ENCODE data around the gene VPS8.
"Not testable (repeated sequence)": the region's sequence is repeated elsewhere in the genome, so short reads cannot be mapped to it uniquely, and the experiment has no call there.

Gene VPS8

DNA sequence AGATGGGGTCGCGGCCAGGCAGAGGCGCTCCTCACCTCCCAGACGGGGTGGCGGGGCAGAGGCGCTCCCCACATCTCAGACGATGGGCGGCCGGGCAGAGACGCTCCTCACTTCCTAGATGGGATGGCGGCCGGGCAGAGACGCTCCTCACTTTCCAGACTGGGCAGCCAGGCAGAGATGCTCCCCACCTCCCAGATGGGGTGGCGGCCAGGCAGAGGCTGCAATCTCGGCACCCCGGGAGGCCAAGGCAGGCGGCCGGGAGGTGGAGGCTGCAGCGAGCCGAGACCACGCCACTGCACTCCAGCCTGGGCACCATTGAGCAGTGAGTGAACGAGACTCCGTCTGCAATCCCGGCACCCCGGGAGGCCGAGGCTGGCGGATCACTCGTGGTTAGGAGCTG lies 191.9 kb downstream of the VPS8 start:
- DNase-seq, result not testable (repeated sequence)

DNA sequence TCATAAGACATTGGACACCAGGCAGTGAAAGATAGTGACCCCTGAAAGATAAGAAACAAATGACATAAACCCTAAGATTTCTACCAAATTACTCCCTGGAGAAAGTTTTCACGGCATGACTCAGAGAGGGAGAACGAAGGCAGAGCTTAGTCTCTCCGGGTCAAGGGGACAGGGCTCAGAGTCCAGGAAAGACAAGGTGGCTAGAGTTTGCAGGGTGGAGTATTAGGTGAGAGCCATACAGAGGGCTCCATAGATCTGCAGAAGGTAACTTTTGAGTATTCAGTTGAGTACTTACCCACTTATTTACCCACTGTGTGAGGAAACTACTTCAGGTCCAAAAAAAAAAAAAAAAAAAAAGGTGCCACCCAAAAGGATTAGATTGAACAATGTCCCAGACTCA lies 197.7 kb downstream of the VPS8 start:
- DNase-seq, result no peak

GRCh38 chr3:185017584-185017983 lies 205.6 kb downstream of the VPS8 start:
- not testable (repeated sequence) for DNase-seq

DNA sequence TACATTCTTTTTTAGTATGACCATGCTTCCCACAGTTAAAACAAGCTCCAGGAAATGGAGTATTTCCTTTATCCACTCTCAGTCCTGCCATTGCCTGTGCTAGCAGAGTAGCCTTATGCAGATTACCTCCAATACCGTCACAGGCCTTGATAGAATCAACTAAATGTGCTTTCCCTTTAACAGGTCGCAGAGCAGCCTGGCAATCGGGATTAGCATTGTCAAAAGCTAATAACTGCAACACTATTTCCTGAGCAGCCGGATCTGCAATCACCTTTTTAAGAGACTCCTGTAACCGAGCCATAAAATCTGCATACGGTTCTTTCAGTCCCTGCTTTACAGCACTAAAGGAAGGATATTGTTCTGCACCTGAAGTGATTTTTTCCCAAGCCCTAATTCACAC lies 206.0 kb downstream of the VPS8 start:
- DNase-seq, result not testable (repeated sequence)

GRCh38 chr3:185021256-185021655 lies 209.3 kb downstream of the VPS8 start:
- no peak for DNase-seq

DNA sequence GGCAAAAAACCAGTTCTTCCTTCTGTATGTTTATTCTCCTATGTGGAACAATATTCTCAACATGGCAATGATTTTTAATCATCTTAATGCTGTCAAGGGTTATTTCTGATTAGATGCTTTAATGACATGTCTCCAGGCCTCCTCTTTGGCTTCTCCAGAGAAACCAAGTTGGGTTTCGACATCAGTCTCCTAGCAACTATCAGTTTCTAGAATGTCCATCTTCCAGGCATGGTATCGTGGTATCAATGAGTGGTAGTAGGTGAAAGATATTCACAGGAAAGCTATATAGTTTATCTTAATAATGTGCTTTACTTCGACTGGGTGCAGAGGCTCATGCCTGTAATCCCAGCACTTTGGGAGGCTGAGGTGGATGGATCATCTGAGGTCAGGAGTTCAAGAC lies 212.4 kb downstream of the VPS8 start:
- DNase-seq, result no peak

- no peak for DNase-seq
These were observed 213.0 kb downstream of the VPS8 start for GRCh38 chr3:185024966-185025365.

GRCh38 chr3:185028121-185028520 lies 216.2 kb downstream of the VPS8 start:
- DNase-seq, result no peak

DNA sequence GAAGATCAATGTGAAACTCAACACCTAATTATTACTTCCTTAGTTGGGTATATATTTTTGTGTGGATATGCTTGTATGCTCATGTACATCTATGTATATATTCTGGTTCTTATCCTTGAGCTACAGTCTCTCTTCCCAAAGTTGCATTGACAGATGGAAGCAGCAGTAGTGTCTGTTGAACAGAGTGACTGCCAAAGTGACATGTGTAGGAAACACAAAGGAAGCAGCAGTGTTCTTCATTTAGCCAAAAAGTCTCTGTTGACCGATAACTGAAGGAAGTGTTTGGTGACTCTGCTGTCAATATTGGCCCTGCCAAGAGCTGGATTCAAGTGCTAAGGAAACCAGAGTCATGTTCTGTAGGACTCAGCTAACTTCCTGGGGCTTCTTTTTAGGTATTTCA lies 217.1 kb downstream of the VPS8 start:
- no peak for DNase-seq

- no peak for DNase-seq
These were observed 218.4 kb downstream of the VPS8 start for GRCh38 chr3:185030399-185030798.

DNA sequence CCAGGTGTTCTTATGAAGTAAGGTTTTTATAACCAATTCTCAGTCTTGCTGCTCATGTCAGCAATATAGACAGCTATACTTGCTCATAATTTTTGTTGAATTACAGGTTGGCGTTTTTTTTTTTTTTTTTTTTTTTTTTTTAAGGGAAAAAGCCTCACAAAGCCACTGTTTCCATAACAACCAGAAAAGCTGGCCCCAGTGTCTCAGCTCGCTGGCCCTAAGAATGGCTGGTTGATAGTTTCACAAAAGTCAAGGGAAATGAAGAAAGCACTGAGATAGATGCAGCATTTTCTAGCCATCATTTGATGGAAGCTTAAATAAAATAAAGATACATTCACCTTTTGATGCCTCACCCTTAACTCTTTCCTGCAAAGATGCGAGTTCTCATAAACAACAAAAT lies 219.0 kb downstream of the VPS8 start:
- DNase-seq, result no peak

GRCh38 chr3:185037801-185038200 lies 225.8 kb downstream of the VPS8 start:
- DNase-seq, result no peak

GRCh38 chr3:185040425-185040824 lies 228.5 kb downstream of the VPS8 start:
- DNase-seq, result no peak

DNA sequence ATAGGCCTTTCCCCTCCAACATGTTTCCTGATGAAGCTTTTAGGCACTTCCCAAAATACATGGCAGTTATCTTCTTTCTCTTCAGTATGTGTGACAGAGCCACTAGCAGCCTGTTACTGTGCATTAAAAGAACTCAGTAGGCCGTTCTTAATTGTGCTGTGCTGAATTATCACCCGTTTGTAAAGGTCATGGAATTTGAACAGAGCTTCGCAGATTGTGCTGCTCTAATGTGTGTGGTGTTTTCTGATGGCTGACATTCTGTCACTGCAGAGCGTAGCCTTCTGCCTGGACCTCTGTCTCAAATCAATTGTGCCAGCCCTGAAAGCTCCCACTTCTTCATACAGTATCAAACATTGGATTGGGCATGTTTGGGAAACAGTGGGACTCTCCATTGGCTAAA lies 229.6 kb downstream of the VPS8 start:
- no peak for DNase-seq

DNA sequence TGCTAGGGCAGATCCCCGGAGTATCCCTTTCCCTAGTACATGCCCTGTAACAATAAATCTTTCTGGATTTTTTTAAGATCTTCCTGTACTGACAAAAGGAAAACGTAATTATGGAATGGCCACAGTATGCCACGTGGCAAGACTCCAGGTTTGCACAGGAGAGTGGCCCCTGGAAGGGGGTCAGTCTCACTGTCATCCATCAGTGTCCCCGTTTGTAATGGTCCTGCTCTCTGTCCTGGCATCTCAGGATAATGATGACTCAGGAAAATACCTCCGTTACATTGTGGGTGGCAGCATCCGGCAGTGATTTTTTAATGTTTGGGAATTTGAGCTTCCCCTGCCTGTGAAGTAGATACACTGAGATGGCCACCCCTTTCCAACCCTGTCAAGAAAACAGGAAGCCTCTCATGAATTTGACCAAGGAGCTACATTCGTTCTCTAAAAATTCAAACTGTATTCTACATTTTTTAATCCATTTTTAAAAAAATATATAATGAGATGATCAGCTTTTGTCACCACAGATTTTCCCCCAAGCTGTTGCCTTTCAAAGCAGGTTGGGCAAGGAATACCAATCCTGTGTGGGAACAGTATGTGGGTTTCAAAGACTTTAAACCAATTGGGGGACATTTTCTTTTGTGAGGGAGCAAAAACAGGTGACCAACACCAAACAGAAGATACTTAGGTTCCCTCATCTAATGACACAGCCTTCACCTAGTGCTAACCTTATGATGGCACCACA lies 230.5 kb downstream of the VPS8 start:
- DNase-seq, result no peak

DNA sequence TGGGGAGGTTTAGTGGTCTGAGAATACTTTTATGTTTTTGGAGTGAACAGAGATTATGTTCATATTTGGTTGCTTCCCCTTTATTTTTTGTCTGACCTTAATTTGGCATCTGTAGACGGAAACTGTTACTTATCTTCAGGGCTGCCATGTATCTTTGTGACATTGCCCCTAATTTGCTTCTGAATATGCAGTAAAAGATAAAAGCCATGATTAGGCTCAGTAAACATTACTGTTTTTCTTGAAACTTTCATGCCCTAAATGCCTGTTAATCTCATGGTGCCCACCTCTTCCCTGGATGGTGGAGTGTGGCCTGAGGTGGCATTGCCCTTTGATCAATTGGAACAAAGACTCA lies 234.2 kb downstream of the VPS8 start:
- DNase-seq, result no peak

DNA sequence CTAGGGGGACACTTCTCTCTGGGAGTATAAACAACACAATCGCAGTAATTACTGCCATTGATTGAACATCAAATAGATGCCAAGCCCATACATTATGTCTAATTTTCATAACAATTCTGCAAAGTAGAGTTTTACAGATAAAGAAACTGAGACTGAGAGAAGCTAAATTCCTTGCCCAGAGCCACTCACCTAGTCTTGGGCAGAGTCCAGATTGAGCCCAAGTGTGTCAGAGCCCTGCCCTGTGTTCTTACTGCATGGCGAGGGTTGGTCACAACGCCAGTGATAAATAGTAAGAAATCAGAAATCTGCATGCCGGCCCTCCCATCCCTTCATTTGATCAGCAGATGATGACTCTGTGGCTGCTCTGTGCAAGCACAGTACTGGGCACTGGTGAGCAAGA lies 234.6 kb downstream of the VPS8 start:
- no peak for DNase-seq

GRCh38 chr3:185049710-185050109 lies 237.7 kb downstream of the VPS8 start:
- DNase-seq, result no peak

DNA sequence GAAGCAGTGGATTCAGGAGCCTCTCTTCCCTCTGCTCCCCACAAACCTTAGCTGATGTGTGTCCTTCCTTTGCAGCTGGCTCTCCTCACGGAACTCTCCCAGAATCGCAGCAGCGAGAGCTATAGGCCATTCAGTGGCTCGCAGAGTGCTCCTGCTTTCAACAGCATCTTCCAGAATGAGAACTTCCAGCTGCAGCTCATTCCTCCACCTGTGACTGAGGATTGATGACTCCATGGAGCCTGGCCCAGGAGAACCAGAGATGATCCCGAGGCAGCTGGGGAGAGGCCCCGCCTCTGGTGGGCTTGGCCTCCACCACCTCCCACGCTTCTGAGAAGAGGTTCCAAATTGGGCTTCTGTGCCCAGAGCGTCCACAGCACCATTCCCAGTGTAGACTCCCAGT lies 239.8 kb downstream of the VPS8 start:
- DNase-seq, result no peak

- no peak for DNase-seq
These were observed 240.7 kb downstream of the VPS8 start for GRCh38 chr3:185052631-185053030.

DNA sequence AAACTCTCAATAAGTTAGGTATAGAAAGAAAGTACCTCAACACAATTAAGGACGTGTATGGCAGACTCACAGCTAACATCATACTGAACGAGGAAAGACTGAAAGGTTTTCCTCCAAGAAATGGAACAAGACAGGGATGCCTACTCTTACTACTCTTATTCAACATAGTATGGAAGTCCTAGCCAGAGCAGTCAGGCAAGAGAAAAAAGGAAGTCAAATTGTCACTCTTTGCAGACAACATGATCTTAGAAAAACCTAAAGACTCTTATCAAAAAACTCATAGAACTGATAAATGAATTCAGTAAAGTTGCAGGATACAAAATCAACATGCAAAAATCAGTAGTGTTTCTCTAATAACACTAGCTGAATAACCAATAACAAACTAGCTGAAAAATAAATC lies 244.9 kb downstream of the VPS8 start:
- DNase-seq, result no peak

- no peak for DNase-seq
These were observed 245.9 kb downstream of the VPS8 start for GRCh38 chr3:185057829-185058228.

GRCh38 chr3:185058796-185059195 lies 246.8 kb downstream of the VPS8 start:
- no peak for DNase-seq

DNA sequence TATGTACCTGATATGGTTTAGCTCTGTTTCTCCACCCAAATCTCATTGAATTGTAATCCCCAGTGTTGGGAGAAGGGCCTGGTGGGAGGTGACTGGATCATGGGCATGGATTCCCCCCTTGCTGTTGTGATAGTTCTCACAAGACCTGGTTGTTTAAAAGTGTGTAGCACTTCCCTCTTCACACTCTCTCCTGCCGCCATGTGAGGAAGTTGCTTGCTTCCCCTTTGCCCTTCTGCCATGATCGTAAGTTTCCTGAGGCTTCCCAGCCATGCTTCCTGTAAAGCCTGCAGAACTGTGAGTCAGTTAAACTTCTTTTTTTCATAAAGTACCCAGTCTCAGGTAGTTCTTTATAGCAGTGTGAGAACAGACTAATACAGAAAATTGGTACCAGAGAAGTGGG lies 247.8 kb downstream of the VPS8 start:
- no peak for DNase-seq

DNA sequence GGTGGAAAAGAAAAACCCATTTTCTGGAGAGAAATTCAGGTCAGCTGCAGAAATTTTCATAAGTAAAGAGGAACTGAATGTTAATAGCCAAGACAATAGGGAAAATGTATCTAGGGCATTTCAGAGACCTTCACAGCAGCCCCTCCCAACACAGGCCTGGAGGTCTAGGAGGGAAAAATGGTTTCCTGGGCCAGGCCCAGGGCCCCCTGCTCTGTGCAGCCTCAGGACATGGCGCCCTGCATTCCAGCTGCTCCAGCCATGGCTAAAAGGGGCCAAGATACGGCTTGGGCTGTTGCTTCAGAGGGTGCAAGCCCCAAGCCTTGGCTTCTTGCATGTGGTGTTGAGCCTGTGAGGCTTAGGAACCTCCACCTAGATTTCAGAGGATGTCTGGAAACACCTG lies 248.7 kb downstream of the VPS8 start:
- DNase-seq, result no peak

- no peak for DNase-seq
These were observed 250.2 kb downstream of the VPS8 start for GRCh38 chr3:185062191-185062590.
